NCI-H1694 (cell line): Measurements from ENCODE around the gene CYP26B1.

Source experiments
- DNase-seq: peaks from one replicate; lab custom pipeline; 2025; lab: John Stamatoyannopoulos, UW

The CYP26B1 gene

GRCh38 chr2:72154386-72154975, 6.8 kb upstream of the CYP26B1 start:
- DNase-seq, result no peak

DNA sequence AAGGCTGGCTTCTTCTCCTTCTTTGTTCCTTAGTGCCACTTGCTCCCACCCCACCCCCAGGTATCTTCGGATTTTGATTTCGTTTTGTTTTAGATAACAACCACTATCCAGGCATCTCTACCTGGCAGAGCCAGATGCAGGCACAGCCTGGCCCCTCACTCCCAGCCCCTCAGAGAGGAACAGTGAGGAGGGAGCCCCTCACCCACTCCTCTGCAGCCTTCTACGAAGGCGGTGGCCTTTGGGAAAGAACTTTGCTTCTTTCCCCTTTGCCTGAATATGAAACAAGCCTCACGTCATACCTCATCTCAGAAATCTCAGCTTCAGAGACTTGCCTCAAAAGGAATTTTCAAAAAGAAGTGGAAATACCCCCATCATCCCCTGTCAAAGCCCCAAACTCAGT, 6.3 kb upstream of the CYP26B1 start:
- no peak for DNase-seq

DNA sequence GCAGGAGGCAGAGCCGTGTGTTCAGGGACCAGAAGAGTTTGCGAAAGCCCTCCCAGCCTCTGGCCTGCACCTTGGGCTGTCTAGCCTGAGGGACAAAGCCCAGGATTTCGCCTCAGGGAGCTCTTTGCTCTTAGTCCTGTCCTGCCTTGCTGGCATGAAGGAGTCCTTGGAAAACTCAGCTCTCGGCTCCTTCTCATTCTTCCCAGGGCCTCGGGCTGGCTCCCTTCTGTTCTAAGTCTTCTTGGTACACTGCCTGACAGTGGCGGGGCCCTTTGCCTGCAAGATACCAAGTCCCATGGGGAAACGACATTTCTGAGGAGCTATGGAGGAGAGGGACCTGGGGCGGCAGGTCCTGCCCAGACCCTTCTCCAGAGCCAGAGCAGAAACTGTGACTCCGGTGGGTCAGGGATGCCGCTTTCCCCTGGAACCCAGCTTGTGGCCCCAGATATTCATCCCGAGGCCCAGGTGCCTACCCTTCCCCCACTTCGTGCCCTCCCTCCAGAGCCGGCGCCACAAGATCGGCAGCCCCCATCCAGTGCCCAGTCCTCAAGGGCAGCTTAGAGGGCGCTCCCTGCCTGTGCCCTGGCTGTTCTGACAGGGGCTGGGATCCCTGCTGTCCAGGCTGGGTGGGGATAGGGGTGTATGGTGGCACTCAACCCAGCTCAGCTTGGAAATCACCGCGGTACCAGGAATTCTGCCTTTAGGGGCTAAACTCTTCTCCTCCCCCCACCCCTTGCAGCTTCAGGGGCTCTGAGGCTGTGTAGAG, 5.5 kb upstream of the CYP26B1 start:
- no peak for DNase-seq

DNA sequence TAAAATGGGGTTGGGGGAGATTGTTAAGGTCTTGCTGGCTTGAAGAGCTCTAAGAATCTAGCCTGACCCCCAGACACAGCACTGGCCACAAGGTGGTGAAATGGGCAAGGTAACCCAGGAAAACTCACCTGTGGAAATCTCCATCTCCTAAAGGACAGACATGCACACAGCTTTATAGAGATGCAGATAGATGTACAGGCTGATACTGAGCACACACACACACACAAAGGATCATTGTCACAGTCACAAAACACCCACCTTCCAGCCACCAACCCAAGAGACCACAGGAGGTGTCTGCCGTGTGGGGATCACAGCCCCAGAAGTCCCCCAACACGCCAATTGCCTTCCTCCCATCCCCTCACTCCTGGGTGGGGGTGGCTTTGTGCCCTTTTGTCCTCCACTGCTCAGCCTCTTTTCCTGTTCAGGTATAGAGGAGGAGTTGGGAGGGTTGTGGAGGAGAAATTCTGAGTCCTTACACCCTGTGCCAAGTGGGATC, 3.2 kb upstream of the CYP26B1 start:
- no peak for DNase-seq

DNA sequence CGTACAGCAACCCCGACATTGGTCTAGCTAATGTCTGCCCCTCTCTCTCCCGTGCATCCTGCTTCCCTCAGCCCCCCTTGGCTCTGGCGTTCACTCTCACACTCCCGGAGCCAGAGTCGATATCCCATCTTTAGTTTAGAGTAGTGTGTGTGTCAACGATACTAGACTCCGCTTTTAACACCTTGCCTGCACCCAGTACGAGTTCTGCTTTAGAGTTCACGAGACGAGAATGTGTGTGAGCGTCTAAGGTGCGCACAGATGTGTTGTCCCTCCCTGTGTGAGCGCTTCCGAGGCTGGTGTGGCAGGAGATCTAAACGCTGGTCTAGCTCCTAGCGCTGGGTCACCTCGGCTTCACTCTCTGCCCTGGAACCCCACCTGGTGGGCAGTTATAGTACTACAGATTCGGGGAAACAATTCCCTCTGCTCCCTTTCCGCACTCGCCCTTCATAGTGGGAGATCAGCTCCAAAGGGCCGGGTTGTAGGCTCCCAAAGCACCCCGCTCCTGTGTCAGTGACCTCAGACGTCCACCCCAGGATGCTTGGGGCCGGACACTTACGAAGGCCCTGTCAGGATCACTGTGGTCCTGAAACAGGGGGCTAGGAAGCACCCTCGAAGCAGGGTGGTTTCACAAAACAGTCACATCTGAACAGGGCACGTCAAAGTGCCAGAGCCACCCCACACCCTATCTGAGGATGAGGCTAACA, 2.6 kb upstream of the CYP26B1 start:
- peak; percentile 89 for DNase-seq

GRCh38 chr2:72149556-72150156, 2.0 kb upstream of the CYP26B1 start:
- DNase-seq, result no peak

- DNase-seq, result no peak
Measured at GRCh38 chr2:72148837-72149555, 1.3 kb upstream of the CYP26B1 start.

GRCh38 chr2:72148003-72148836, 558 bp upstream of the CYP26B1 start:
- no peak for DNase-seq

DNA sequence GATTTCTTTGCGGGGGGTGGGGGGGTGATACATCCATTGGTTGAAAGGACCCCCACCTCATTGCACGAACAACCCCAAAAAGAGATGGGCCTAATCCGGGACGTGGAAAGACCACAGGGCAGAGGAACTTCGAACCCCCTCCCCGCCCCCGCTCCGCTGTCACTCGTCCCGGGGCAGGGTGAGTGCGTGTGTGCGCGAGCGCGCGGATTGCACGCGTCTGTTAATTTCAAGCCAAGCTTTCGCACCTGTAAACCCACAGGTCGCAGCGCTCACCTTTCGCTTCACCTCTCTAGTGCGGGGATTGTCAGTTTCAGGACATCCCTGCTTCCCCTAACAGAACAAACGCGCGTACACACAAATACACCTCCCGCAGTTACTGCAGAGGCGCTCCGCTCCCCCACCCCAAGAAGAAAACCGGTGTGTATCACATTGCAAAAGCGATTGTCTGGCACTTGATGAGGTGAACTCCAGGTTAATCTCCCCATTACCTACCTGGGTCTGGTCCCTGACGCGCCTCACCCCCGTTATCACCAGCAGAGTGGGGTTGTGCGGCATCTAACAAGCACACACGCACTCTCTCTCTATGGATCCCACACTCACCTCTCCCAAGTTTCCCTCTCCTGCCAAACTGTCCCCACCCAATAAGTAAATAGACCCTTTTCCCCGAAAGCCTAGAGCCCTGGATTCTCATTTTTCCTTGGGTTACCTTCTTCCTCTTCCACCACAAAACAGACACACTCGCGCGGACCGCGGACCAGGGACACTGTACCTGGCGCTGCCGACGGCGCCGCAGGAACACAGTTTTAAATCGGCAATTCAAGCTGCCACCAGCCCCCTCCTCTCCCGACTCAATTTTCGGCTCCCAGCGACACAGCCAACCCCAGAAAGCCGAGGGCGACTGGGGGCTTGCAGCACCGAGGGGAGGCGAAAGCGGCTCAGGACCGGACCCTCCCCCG, 1.0 kb downstream of the CYP26B1 start:
- DNase-seq, result no peak

- DNase-seq, result no peak
Measured at GRCh38 chr2:72145658-72146329, 1.9 kb downstream of the CYP26B1 start.

DNA sequence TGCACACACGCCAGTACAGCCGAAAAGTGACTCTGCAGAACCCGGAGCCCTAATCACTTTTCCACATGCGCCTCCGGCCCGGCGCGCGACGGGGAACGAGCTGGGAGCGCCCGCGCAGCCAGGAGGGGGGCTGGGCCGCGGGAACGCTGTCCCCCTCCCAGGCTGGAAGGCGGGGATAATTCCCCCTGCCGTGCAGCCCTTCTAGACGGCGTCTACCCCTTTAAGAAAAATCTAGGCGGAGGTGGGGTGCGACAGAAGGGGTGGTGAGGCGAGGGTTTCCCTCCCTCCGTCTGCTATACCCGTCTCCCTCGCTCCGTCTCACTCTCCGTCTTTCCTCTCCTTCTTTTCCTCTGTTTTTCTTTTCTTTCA, 2.4 kb downstream of the CYP26B1 start:
- DNase-seq, result peak; percentile 39

DNA sequence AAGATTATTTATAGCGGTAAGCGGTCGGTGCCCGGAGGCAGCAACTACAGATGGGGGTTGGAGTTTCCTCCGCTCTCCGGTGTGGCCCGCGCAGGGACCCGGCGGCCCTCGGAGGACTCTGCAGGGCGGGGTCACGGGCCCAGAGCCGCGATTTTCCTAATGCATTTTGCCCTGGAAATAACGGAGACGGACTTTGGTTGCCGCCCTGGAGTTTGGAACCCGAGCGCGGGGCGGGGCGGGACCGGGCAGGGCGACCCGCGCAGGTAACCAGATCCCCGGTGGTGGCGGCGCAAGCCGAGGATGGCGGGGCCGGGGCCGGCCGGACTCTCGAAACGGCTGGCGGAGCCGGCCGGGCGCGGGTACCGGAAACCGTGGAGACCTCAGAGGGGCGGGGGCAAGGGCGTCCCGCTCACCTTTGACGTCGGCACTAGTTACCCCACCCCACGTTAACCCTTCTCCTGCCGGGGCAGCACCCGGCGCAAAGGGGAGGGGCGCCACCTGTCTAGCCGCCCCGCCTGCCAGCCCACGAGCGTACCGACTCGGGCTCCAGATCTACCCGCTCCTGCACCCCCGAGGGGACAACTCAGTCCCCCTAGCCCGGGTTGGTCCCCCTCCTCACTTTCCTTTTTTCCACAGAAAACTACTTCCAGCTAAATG, 2.9 kb downstream of the CYP26B1 start:
- peak; percentile 9 for DNase-seq

DNA sequence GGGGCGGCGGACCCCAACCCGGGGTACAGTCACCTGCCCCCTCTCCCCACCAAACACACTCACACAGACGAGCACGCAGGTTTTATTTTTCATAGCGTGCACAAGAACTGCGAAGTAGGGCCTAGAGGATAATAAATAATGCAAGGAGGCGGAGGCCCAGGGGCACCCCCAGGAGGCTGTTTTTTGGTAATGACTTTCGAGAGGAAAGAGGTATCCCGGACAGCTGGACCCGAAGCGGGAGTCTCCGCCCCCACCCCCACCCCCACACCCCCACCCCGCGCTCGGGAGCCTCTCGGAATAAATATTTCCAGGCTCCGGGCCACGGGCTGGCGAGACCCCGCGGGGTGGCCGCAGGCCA, 3.4 kb downstream of the CYP26B1 start:
- no peak for DNase-seq

GRCh38 chr2:72143441-72144273, 4.0 kb downstream of the CYP26B1 start:
- DNase-seq, result no peak

DNA sequence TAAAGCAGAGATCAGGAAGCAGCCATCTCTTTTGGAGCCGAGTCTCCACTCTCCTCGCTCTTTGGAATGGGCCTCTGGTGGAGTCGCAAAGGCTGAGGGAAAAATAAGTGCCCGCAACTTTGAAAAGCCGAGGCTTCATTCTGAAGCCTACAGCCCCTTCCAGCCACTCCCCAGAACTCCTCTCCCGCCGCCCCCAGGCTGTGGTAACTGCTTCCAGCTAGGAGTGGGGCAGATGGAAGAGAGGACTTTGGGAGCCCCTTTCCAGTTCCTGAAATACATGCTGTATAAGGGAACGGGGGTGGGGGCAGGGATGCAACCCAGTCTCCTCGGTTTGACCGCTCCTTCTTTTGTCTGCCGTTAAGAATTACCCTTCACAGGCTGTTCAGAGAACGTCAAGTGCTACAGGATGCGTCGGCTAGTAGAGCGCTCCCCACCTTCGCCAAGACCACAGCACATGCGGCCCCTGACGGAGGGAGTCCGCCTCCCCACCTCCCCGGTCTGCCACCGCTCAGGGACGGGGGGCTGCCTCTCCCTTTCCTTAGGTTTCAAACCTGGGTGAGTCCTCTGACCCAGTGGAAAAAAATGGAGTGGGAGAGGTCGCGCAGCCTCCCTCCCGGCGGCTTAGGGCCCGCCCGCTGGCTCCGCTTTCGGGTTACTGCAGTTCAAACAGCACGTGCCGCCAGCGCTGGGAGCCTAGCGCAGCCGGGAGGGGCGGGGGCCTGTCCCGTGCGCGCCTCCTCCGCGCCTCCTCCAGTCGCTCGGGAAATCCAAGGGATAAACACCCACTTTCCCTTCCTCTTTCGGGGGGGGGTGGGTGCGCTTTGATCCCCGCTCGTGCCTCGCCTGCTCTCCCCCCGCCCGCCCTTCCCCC, 4.9 kb downstream of the CYP26B1 start:
- no peak for DNase-seq

- DNase-seq, result no peak
Measured at GRCh38 chr2:72141881-72142451, 5.7 kb downstream of the CYP26B1 start.
